Measurements from ENCODE around the gene WDR7. TPM values are rescaled to one million over a fixed set of nuclear protein-coding genes. Genes with fewer than 3 reads are reported as not detected.

WDR7 gene
- total RNA-seq, 4 donors from 2014 or later: 9.4 to 26.1 (median 19.2) TPM

- no peak for TF ChIP-seq POLR2A (IDR thresholded peaks at IDR 0.05)
- TF ChIP-seq, protein P1, sequence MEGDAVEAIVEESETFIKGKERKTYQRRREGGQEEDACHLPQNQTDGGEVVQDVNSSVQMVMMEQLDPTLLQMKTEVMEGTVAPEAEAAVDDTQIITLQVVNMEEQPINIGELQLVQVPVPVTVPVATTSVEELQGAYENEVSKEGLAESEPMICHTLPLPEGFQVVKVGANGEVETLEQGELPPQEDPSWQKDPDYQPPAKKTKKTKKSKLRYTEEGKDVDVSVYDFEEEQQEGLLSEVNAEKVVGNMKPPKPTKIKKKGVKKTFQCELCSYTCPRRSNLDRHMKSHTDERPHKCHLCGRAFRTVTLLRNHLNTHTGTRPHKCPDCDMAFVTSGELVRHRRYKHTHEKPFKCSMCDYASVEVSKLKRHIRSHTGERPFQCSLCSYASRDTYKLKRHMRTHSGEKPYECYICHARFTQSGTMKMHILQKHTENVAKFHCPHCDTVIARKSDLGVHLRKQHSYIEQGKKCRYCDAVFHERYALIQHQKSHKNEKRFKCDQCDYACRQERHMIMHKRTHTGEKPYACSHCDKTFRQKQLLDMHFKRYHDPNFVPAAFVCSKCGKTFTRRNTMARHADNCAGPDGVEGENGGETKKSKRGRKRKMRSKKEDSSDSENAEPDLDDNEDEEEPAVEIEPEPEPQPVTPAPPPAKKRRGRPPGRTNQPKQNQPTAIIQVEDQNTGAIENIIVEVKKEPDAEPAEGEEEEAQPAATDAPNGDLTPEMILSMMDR (IDR thresholded peaks at IDR 0.05): no peak
Observed at GRCh38 chr18:56835331-56835730, 184.2 kb downstream of the WDR7 start.

GRCh38 chr18:56836173-56836572, 185.0 kb downstream of the WDR7 start:
- Histone ChIP-seq H3K4me3 (no peak overlapping the region), H3K27me3 (no peaks in the 10 kb centered on the region), H3K4me1 (no peaks in the 10 kb centered on the region), H3K36me3 (peaks cover 0 to 12% (median 0%) of the 10 kb centered on the region in 3 donors), H3K27ac (no peak overlapping the region), H3K9me3 (no peaks in the 10 kb centered on the region)
- DNase-seq: no peak
- intact Hi-C loops (cut with DNase I): no loop called here
- TF ChIP-seq POLR2A (IDR thresholded peaks at IDR 0.05): no peak
- TF ChIP-seq, protein P1 (IDR thresholded peaks at IDR 0.05): no peak
- 84 to 93% methylated on average over 7 of the region's 7 CpGs for WGBS, 2 donors

More at GRCh38 chr18:56835331-56835730, 184.2 kb downstream of the WDR7 start:
- no peaks in the 10 kb centered on the region for H3K9me3 ChIP-seq
- H3K4me3 ChIP-seq: no peak overlapping the region
- no peak overlapping the region for H3K27ac ChIP-seq
- DNase-seq: no peak
- no peaks in the 10 kb centered on the region for H3K27me3 ChIP-seq
- no peaks in the 10 kb centered on the region for H3K4me1 ChIP-seq
- H3K36me3 ChIP-seq: peaks cover 0 to 12% (median 0%) of the 10 kb centered on the region in 3 donors
- 81 to 90% methylated on average over 1 of the region's 1 CpG for WGBS, 2 donors
- intact Hi-C loops (cut with DNase I): no loop called here

DNA sequence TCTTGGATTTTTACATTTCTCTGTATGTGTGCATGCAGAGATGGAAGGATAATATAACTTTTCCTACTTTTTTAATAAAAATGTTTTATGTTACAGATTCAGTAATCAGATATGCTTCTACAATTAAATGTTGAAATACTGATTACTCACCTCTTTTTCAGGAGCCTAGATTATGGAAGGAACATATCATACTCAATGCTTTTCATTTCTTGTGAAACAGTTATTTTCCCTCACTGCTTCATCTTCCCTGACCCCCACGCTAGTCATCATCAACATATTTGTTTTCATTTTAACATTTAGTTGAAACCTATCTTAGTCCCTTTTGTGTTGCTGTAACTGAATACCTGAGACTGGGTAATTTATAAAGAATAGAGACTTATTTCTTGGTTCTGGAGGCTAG, 190.7 kb downstream of the WDR7 start:
- Histone ChIP-seq H3K27me3 (no peaks in the 10 kb centered on the region), H3K4me3 (no peak overlapping the region), H3K36me3 (no peaks in the 10 kb centered on the region), H3K9me3 (no peaks in the 10 kb centered on the region), H3K27ac (no peak overlapping the region), H3K4me1 (no peaks in the 10 kb centered on the region)
- no peak for TF ChIP-seq POLR2A (IDR thresholded peaks at IDR 0.05)
- TF ChIP-seq, protein P1 (IDR thresholded peaks at IDR 0.05): no peak
- intact Hi-C loops (cut with DNase I): no loop called here
- 97 to 100% methylated on average over 1 of the region's 1 CpG for WGBS, 2 donors
- no peak for DNase-seq

GRCh38 chr18:56843241-56843640, 192.1 kb downstream of the WDR7 start:
- Histone ChIP-seq H3K4me1 (no peaks in the 10 kb centered on the region), H3K9me3 (no peaks in the 10 kb centered on the region), H3K27me3 (no peaks in the 10 kb centered on the region), H3K4me3 (no peak overlapping the region), H3K36me3 (no peaks in the 10 kb centered on the region), H3K27ac (no peak overlapping the region)
- DNase-seq: no peak
- no peak for TF ChIP-seq POLR2A (IDR thresholded peaks at IDR 0.05)
- TF ChIP-seq, protein P1 (IDR thresholded peaks at IDR 0.05): no peak
- 94 to 99% methylated on average over 4 of the region's 4 CpGs for WGBS, 2 donors
- intact Hi-C loops (cut with DNase I): no loop called here

DNA sequence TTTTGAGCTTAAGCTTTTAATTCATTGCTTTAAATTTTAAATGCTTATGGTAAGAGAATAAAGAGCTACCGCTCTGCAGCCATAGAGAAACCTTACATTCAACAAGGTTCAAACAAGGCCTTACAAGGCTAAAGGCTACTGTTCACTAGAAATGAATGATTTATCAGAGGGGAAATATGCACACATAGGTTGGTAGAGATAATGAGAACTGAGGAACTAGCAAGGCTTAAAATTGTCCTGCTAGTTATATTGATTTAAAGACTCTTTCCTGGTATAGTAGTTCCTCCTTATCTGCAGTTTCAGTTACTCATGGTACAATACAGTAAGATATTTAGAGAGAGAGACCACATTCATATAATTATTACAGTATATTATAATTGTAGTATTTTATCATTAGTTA, 193.4 kb downstream of the WDR7 start:
- Histone ChIP-seq H3K36me3 (no peaks in the 10 kb centered on the region), H3K27ac (no peak overlapping the region), H3K27me3 (no peaks in the 10 kb centered on the region), H3K4me3 (no peak overlapping the region), H3K9me3 (no peaks in the 10 kb centered on the region), H3K4me1 (no peaks in the 10 kb centered on the region)
- whole genome bisulfite sequencing, 2 donors: 100% methylated on average over 1 of the region's 1 CpG
- intact Hi-C loops (cut with DNase I): no loop called here
- TF ChIP-seq, protein P1 (IDR thresholded peaks at IDR 0.05): no peak
- DNase-seq: no peak

Measured in esophagus squamous epithelium (tissue), 5 donors.